NCI-H748 (cell line): ENCODE data around the gene CA14.
"Not testable (repeated sequence)": the region's sequence is repeated elsewhere in the genome, so short reads cannot be mapped to it uniquely, and the experiment has no call there.

Experiments
- DNase-seq: peaks from one replicate; lab custom pipeline; 2025; ENCODE audit not compliant: unreplicated experiment; lab: John Stamatoyannopoulos, UW

The CA14 gene

DNA sequence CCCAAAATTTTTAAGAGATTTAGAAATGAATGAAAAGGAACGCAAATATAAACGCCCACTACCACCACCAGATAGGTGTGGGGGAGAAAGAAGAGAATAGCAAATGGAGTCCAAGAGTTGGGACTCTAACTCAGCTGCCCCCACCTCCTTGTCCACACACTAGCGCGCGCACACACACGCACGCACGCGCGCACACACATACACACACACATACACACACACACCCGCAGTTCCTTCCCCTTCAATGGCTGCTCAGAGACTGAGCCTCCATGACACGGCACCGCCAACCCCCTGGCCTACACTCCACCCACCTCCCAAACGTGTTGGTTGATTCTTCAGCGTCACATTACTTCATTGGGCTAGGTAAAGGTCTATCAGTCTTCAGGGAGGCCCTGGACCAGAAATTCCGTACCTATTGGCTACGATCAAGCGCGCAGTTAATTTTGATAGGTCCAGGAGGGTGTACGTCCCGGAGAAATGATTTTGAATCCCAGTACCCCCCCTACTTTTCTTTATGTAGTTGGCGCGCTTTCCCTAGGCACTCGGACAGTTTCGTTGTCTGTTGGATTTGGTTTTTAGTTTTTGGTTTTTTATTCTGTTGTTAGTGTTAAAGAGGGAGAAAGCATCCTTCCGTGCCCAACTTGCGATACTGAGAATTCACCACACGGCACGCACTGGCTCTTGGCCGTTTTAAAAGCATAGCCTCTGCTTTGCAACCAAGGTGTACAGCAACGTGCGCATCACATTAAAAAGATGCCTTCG lies 21.5 kb upstream of the CA14 start, which contains the start of gene ANP32E:
Gene ANP32E, minus strand, starts transcription at position 261 of the 762 bp plus-strand sequence. CDS start 326 bp downstream, outside the sequence.
- peak; percentile 99 for DNase-seq

DNA sequence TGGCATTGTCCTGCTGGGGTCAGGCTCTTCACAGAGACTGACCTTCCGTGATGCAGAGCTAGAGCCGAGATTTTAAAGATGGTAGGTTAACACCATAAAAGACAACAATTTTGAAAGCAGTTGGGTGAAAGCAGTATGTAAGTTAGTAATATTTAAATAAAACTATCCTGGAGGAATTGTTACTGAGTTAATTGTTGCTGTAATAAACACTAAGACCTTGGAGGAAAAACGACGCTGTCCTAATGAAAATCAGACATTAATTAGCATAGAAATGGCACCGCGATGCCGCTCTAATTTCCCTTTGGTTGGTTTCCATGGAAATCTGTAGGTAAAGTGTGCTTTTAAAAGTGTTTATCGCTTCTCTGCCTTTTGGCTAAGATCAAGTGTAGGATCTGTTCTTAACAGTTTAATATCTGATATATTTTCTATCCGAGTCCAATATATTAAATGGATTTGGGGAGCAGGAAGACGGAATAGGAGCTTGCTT lies 20.9 kb upstream of the CA14 start:
- DNase-seq = peak; percentile 74

DNA sequence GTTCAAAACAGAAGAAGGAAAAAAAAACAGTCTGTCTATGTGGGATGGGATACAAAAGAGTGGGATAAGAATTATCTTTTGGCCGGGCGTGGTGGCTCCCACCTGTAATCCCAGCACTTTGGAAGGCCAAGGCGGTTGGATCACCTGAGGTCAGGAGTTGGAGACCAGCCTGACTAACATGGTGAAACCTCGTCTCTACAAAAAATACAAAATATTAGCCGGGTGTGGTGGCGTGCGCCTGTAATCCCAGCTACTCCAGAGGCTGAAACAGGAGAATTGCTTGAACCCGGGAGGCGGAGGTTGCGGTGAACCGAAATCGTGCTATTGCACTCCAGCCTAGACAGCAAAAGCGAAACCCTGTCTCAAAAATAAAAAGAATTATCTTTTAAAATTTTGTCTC lies 20.4 kb upstream of the CA14 start:
- not testable (repeated sequence) for DNase-seq

DNA sequence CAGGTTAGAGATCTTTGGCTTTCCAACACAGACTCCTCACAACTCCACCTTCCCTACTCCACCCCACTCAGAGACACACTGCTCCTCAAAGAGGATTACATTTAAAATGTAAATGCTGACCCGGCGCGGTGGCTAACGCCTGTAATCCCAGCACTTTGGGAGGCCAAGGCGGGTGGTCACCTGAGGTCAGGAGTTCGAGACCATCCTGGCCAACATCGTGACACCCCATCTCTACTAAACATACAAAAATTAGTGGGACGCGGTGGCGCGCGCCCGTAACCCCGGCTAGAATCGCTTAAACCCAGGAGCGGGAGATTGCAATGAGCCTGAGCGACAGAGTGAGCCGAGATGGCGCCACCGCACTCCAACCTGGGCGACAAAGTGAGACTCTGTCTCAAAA lies 19.8 kb upstream of the CA14 start:
- DNase-seq = no peak

DNA sequence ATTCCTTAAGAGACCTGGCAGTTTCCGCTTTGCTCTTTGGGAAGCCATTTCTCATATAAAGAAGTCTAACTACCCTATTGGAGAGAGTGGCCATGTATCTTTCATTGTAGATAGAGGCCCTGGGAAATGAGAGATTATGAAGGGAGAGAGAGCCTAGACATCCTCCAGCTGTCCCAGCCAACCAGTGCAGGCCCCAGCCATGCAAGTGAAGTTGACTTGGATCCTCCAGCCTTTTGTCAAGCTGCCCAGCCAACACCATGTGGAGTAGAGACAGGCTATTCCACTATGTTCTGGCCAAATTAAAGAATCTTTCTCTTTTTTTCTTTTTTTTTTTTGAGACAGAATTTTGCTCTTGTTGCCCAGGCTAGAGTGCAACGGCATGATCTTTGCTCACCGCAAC lies 14.6 kb upstream of the CA14 start:
- DNase-seq = no peak

DNA sequence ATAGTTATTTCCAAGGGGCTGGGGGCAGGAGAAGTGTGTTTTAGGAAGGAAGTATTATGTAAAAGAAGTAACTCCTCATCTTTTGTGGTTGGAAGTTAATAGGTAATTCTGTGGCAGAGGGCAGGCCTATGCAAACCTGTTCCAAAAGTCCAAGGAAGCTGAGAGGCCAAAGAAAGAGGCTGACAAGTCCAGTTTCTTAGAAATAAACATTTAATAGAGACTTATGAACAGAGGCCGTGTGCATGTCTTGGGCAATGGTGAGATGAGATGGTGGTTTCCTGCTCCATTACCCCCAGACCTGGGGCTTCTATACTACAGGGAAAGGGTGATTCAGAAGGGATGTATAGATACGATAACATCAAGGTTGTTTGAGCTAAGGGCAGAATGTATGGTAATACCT lies 7.6 kb upstream of the CA14 start:
- no peak for DNase-seq

DNA sequence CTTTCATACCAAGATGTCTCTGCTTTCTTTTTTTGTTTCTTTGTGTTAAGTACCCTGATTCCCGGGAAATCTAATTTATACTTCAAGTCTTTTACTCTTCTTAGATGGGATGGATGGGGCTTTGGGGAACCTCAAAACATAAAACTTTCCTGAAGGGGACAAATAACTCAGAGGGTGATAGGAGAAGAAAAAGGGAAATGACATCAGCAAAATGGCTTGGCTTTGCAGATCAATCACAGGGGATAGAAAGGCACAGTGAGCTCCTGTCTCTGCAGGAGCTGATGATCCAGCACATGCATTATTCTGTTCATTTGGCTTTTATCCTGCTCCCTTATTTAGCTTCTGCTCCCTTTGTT lies 1.4 kb upstream of the CA14 start:
- no peak for DNase-seq

DNA sequence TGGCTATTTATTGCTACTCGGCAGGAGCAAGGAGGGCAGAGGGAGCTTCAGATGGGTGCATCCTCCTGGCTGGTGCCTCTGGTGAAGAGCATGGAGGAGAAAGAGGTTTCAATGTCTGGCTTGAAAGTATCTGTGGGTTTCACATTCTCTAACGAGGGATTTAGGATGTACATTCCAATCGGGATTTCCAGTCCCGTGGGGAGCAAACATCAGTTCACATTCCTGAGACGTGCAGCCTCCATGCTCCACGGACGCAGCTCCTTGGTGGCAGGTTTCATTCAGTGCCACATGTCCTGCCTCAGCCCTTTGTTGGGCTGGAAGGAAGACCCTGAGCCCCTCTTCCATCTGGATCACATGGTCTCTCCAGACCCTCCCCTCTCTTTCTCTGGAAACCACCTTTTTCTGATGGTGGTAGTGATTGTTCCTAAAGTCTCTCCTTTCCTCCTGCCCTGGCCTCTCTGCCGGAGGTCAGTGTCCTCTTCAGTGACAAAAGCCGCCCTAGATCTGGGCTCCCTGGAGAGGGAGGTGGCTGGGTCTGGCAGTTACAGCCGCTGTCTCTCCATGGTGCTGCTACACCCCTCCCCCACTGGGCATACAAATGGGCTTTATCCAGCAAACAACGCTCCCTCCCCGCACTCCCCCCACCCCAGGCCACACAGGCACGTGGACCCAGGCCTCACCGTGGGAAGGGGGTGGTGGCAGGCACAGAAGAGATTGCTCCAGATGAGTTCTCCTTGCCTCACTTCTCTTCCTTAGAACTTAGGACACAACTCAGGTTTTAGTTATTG lies 826 bp upstream of the CA14 start:
- DNase-seq = no peak

DNA sequence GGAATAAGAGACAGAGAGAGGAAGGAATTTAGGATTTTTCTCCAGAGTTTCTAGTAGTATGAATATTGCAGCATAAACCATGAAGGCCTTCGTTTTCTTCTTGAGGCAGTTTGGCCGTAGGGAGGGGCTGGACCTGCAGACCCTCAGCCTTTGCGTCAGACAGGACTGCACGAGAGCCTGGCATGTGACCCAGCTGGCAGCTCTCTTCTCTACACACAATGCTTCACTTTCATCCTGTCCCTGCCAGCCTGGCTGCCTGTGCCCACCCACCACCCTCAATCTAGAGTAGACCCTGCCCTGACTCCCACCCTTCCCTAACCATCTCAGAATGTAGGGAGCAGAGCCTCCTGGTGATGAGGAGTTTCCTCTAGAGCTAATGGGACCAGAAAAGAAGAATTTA lies 1.6 kb downstream of the CA14 start:
- DNase-seq = no peak

DNA sequence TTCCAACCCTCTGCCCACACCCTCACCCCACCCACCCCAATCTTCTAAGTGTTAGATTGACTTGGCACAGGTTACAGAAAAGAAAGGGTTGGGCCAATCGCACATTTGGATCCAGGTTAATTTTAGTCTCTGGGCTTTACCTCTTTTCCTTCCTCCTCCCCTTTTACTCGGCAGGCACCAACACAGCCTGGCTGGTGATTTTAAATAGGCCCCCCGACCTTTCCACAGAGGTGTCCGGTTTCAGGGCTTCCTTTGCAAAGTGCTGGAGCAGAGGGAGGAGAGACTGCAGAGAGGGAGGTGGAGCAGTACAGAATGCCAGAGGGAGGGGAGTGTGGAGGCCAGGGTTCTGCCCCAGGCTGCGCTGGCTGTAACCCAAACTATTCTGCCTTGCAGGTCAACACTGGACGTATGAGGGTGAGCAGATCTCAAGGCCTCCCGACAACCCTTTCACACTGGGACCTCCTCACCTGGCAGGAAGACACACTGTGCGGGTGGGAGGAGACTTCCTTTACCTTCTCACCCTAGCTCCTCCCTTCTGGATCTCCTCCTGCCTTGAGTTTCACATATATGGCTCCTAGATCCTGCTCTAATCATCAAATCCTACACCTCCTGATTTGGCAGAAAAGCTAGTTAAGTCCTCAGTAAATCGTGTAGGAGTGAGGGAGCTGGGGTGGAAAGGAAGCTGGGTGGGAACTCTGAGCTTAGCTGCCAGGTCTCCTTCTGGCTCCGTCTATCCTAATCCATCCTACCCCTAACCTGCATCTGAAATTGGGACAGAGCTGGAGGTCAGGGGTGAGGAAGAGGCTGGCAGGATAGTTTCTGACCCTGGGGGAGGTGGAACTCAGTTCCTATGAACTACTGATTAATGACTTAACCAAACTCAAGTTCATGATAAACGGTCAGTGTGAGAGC lies 2.4 kb downstream of the CA14 start:
- DNase-seq = peak; percentile 39

DNA sequence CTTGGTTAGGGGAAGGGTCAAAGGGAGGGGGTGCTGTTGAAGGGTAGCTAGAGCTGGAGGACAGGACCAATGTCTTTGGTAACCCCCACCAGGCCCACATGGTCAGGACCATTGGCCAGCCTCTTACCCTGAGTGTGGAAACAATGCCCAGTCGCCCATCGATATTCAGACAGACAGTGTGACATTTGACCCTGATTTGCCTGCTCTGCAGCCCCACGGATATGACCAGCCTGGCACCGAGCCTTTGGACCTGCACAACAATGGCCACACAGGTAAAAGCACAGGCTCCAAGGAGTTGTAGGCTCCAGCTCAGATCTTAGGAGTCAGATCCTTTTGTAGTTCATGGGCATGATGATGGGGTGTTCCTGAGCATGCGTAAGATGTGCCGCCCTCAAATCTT lies 3.8 kb downstream of the CA14 start:
- no peak for DNase-seq

DNA sequence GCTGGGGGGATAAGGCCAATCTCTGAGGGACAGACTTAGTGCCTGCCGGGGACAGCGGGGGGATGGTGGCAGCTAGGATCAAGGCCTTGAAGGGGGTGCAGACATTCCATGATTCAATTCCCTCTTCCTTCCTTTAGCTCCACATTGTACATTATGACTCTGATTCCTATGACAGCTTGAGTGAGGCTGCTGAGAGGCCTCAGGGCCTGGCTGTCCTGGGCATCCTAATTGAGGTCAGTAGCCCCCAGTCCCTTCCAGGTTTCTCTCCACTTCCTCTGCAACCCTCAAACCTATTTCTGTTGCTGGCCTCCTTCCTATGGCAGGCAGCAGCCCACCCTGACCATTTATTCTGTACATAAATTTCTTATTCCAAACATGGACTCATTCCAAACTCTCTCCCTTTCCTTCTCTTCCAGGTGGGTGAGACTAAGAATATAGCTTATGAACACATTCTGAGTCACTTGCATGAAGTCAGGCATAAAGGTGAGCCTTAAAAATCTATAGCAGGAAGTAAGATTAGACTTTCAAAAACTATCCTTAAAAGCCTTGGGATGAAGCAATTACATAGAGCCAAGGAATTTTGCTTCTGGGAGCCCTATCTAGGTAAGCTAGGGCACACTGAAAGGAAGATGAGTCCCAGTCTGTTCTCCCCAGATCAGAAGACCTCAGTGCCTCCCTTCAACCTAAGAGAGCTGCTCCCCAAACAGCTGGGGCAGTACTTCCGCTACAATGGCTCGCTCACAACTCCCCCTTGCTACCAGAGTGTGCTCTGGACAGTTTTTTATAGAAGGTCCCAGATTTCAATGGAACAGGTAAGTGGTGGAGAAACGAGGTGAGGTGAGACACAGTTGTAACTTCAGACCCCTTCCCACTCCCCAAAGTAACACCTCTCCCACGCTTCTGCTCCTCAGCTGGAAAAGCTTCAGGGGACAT lies 5.1 kb downstream of the CA14 start:
- DNase-seq = no peak

DNA sequence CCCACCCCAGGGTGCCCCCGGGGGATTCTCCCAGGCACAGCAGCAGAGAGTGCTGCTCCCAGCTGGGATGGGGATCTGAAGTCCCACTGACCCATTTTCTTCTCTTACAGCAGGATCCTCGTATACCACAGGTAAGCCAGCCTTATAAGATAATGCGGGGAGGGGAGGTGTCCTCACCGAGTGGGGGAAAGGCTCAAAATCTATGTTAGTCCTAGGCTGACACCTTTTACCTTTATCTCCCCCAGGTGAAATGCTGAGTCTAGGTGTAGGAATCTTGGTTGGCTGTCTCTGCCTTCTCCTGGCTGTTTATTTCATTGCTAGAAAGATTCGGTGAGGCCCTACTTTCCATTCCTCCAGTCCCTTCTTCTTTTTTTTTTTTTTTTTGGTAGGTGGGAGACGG lies 6.0 kb downstream of the CA14 start:
- DNase-seq = no peak

DNA sequence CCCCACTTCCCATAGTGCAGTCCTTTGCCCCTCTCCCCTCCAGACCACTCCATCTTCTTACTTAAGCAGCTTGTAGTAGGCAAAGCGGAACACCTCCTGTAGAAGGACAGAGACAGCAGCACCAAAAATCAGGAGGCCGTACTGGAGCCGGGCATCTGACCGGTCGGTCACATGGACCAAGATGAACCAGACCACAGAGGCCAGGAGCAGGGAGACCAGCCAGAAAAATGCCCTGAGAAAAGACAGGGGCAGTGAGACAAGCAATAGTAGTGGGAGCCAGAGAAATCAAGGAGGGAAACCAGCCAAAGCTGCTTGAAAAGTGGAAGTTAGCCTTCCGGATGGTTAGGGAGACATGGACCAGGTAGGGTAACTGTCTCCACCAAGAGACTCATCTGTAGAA lies 10.3 kb downstream of the CA14 start:
- DNase-seq = no peak

DNA sequence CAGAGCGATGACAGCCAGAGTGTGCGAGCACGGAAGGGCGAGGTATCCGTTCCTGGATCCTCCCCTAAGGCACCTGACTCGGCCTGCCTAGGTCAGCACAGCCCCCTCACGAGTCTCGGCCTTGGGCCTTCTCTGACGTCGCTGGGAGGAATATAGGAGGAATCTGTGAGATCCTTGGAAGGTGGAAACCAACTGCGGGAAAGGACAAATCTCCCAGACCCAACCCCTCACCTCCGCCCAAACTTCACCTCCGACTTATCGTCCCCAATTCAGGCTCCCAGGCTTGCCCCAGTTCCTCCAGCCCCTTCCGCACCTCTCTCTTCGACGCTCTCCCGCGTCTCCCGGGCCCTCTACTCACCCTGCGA lies 10.7 kb downstream of the CA14 start:
- DNase-seq = no peak

DNA sequence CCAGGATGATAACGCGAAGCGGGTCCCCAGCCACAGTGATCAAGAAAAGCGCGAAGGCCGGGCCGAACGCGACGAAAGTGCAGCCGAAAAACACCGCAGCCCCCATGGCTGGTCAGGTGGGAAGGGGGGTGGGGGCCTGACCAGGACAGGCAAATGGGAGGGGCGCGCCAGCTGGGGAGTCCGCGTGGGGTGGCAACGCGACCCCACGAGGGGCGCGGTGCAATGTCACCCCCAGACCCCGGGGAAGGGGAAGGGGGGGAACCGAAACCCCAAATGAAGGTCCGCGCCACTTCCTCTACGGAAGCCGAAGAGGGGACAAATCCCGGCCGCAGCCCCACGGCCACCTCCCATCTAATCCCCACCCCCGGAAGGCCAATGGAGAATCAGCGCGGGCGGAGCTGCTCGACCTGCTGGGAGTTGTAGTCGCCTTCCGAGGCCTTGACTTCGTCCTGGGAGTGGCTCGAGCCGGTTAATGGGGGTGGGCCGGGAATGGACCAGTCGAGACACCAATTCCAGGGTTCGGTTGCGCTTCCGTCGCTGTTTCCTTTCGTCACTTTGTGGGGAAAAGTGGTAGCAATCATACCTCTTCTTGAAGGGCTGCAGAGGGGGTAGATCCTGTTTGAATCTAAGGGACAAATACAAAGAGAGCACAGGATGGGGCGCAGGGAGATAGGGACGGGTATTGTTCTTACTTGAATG lies 11.3 kb downstream of the CA14 start, which contains the start of gene APH1A:
Gene APH1A, minus strand, starts transcription at position 312 of the 699 bp plus-strand sequence. Its CDS starts 206 bp downstream, at position 106.
- DNase-seq = peak; percentile 99

DNA sequence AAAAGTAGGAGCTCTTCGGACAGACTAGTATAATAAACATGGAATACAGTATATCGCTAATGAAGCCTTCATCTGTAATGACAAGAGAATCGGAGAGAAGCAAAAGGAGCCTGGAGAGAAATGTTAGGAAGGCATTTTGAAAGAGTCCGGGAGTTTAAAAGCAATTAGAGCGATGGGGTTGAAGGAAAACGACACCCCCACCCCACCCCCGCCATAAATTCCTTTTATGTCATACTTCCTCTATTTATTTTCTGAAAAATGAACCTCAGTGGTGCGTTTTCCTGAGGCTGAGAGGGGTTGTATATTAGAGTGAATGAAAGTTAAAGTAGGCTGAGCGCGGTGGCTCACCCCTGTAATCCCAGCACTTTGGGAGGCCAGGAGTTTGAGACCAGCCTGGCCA lies 11.9 kb downstream of the CA14 start:
- DNase-seq = no peak

DNA sequence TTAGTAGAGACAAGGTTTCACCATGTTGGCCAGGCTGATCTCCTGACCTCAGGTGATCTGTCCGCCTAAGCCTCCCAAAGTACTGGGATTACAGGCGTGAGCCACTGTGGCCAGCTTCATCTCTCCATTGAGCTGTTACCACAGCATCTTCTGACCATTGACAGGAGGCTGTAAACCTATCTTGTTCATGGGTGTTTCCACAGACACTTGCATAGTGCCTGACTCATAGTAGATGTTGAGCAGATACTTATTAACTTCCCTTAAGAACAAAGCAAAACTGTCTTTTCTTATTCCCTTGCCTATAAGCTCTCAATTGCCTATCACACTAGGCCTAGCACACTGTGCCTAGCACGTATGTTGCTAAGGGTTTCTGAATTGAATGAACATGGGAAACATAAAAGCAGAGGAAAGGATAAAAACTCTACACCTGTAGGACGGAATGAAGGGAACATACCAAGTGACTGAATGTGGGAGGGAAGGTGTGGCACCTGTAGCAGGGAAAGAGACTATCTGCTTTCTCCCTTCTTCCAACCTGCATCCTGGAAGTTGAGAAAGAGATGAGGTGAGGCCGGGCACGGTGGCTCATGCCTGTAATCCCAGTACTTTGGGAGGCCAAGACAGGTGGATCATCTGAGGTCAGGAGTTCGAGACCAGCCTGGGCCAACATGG lies 13.9 kb downstream of the CA14 start:
- no peak for DNase-seq

DNA sequence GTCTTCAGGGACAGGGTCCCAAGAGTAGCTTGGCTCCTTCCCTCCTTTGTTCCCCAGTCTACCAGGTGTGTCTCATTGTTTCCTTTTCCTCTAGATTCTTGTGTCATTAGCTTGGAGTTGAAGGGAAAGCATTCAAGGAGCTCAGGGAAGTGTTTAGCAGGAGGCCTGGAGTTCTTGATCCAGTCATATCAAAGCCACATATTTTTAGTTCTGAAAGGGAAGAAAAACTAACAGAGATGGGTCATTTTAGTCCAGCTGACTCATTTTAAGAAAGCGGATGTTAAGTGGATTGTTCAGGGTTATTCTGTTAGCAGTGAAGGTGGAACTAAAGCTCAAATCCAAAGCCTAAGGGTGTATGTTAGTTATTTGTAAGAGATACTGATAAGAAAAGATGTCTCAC lies 15.7 kb downstream of the CA14 start:
- DNase-seq = no peak
